Stomach (tissue), 9 donors: ENCODE data around the gene CALML6. TPM values are rescaled to one million over a fixed set of nuclear protein-coding genes. Genes with fewer than 3 reads are reported as not detected.

ENCODE experiments used
- DNase-seq, 2 donors: peaks; one replicate each; pipeline versions ENCODE4 v3.0.0 to v3.0.0-alpha.2; 2013 to 2019
- H3K27ac ChIP-seq, 5 donors: fragments of 200-600 bp in 4 of 5; sonication (generic) in 4 of 5; one replicate each; pipeline ENCODE4 v1.5.1; 2013 to 2019; ENCODE audit warnings: mild to moderate bottlenecking in 1 of 5, moderate library complexity in 1 of 5
- H3K27me3 ChIP-seq, 3 donors: fragments of 200-600 bp; sonication (generic); one replicate each; pipeline ENCODE4 v1.5.1; 2017 to 2019; ENCODE audit warnings: mixed run types in 1 of 3
- H3K36me3 ChIP-seq, 4 donors: fragments of 200-600 bp; sonication (generic); 1 replicate in 3 of 4; 2 replicates in 1 of 4; pipeline ENCODE4 v1.5.1; 2016 to 2019
- H3K4me1 ChIP-seq, 4 donors: fragments of 200-600 bp; sonication (generic); one replicate each; pipeline ENCODE4 v1.5.1; 2016 to 2019
- H3K4me3 ChIP-seq, 4 donors: fragments of 200-600 bp; sonication (generic) in 3 of 4; one replicate each; pipeline ENCODE4 v1.5.1; 2016 to 2019; ENCODE audit warnings: mild to moderate bottlenecking in 1 of 4
- H3K9me3 ChIP-seq, 4 donors: fragments of 200-600 bp; sonication (generic); one replicate each; pipeline ENCODE4 v1.5.1; 2016 to 2019
- EP300 ChIP-seq: sonication (generic); formaldehyde crosslinking; IDR thresholded peaks from one replicate; pipeline ENCODE4 v1.6.1; 2017; ENCODE audit warnings: antibody characterized with exemption
- POLR2A ChIP-seq, 4 donors: fragments of 450-650 bp; IDR thresholded peaks; one replicate each; pipeline ENCODE4 v1.6.1; 2016; ENCODE audit warnings: antibody characterized with exemption in 4 of 4, control low read depth in 2 of 4, mild to moderate bottlenecking in 1 of 4, moderate library complexity in 1 of 4
- POLR2AphosphoS5 ChIP-seq, 3 donors: sonication (generic); formaldehyde crosslinking; IDR thresholded peaks; one replicate each; pipeline ENCODE4 v1.6.1; 2016; ENCODE audit warnings: antibody characterized with exemption in 3 of 3
- WGBS, 5 donors: extraction: QIAGEN DNeasy Blood & Tissue Kit in 3 of 5; methylation state at CpG; one replicate each; pipeline versions ENCODE4 v1.1.5 to v1.1.7; 2013 to 2018; 5-methylcytosine and 5-hydroxymethylcytosine counted together
- intact Hi-C: fragments of 100-400 bp; cut with DNase I; formaldehyde crosslinking; loops from one replicate; pipeline ENCODE4 v1.15.1; 2023; ENCODE audit warnings: low total_unique reads
- polyA plus RNA-seq, 3 donors: library from polyadenylated mRNA; stranded (reverse); fragments of 200-250 nt; gene quantifications; one replicate each; pipeline ENCODE4 v1.2.3, GENCODE V29; 2013
- total RNA-seq, 5 donors: library from RNA; depleted of rRNA; stranded (reverse); fragments of >200 nt; gene quantifications; one replicate each; pipeline versions ENCODE4 v1.1.0 to v1.2.3, GENCODE V29; 2014 to 2016
- TF ChIP-seq, protein P1 (sequence below), 7 experiments: fragments of 450-650 bp in 4 of 7; fragments of 200-600 bp in 3 of 7; sonication (generic) in 3 of 7; IDR thresholded peaks; one replicate each; pipeline ENCODE4 v1.5.1; 2016 to 2019; ENCODE audit warnings: antibody characterized with exemption in 7 of 7, control low read depth in 2 of 7, mild to moderate bottlenecking in 1 of 7
- donor health status: healthy with polysubstance abuse.
- donor health status: Bipolar disorder and iron deficiency.
- donor health status: healthy.

CALML6 gene
- total and polyA plus RNA-seq, 8 donors, result 1.4 to 5.7 (median 2.6) TPM; not detected in 5

- H3K27ac ChIP-seq, result no peak overlapping the region
- no peak for TF ChIP-seq EP300
- TF ChIP-seq POLR2A (IDR thresholded peaks at IDR 0.05), result no peak
- WGBS, 5 donors, result 64 to 78% (median 76%) methylated on average over 11 to 20 of the region's 20 CpGs
- intact Hi-C loops, result no loop called here
- H3K36me3 ChIP-seq, result no peaks in the 10 kb centered on the region
- peak in 1 of 2 donors; percentile 22 for DNase-seq
- H3K9me3 ChIP-seq, result no peaks in the 10 kb centered on the region
- peaks cover 0 to 4% (median 0%) of the 10 kb centered on the region in 3 donors for H3K27me3 ChIP-seq
- no peak overlapping the region for H3K4me3 ChIP-seq
- peaks cover 22 to 42% (median 34%) of the 10 kb centered on the region in 4 donors for H3K4me1 ChIP-seq
Measured at GRCh38 chr1:1914101-1914970, 724 bp upstream of the CALML6 start.

DNA sequence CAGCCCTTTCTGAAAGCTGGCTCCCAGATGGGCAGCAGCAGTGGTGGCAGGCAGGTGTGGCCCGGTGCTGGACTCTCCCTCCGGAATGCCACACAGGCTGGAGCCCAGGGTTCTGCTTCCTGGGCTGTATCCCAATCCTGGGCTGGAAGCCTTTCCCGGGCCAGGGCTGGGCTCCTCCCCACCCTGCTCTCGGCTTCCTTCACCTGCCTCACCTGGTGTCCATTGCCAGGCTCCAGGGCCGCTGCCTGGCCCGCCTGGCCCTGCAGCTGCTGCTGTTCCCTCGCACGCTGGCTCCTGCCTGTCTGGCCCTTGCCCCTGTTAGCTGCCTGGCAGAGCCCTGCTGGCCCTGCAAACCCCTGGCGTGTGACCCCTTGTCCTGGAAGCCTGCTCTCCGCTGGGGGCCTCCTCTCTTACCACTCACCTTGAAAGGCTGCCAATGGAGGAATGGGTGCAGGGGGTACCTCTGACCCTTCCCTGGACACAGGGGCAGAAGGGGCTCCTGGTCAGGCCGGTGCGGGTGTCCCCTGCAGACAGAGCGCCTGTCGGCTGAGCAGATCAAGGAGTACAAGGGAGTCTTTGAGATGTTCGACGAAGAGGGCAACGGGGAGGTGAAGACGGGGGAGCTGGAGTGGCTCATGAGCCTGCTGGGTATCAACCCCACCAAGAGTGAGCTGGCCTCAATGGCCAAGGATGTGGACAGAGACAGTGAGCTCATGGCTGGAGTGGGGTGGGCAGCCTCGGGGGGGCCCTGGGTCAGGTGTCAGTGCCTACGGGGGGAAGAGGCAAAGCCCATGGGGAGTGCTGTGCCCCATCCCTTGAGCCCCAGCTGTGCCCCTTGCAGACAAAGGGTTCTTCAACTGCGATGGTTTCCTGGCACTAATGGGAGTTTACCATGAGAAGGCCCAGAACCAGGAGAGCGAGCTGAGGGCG, 1.1 kb downstream of the CALML6 start:
- WGBS, 5 donors, result 72 to 77% (median 74%) methylated on average over 21 to 23 of the region's 23 CpGs
- H3K4me3 ChIP-seq, result no peak overlapping the region
- TF ChIP-seq EP300, result no peak
- no peak for TF ChIP-seq POLR2AphosphoS5 (IDR thresholded peaks at IDR 0.05)
- no peak for TF ChIP-seq POLR2A (IDR thresholded peaks at IDR 0.05)
- TF ChIP-seq, protein P1, sequence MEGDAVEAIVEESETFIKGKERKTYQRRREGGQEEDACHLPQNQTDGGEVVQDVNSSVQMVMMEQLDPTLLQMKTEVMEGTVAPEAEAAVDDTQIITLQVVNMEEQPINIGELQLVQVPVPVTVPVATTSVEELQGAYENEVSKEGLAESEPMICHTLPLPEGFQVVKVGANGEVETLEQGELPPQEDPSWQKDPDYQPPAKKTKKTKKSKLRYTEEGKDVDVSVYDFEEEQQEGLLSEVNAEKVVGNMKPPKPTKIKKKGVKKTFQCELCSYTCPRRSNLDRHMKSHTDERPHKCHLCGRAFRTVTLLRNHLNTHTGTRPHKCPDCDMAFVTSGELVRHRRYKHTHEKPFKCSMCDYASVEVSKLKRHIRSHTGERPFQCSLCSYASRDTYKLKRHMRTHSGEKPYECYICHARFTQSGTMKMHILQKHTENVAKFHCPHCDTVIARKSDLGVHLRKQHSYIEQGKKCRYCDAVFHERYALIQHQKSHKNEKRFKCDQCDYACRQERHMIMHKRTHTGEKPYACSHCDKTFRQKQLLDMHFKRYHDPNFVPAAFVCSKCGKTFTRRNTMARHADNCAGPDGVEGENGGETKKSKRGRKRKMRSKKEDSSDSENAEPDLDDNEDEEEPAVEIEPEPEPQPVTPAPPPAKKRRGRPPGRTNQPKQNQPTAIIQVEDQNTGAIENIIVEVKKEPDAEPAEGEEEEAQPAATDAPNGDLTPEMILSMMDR (IDR thresholded peaks at IDR 0.05), result no peak
- H3K9me3 ChIP-seq, result no peaks in the 10 kb centered on the region
- H3K27ac ChIP-seq, result peak overlapping the region in 4 of 5 donors; percentile 18 to 69 (median 52)
- peak; percentile 26 to 79 for DNase-seq
- peaks cover 18 to 35% (median 31%) of the 10 kb centered on the region in 4 donors for H3K4me1 ChIP-seq
- no peaks in the 10 kb centered on the region for H3K36me3 ChIP-seq
- peaks cover 0 to 4% (median 0%) of the 10 kb centered on the region in 3 donors for H3K27me3 ChIP-seq
- intact Hi-C loops, result no loop called here

DNA sequence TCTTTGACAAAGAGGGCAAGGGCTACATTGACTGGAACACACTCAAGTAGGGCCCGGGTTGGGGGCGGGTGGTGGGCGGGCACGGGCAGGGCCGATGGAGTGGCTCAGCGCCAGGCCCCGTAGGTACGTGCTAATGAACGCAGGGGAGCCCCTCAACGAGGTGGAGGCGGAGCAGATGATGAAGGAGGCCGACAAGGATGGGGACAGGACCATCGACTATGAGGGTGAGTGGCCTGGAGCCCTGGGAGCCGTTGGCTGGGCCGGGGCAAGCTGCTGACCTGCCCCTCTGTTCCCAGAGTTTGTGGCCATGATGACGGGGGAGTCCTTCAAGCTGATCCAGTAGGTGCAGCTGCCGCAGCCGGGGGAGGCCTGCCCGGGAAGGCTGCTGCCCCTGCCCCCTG, 1.8 kb downstream of the CALML6 start:
- intact Hi-C loops, result no loop called here
- Histone ChIP-seq H3K4me3 (no peak overlapping the region), H3K4me1 (peaks cover 18 to 35% (median 31%) of the 10 kb centered on the region in 4 donors), H3K36me3 (no peaks in the 10 kb centered on the region), H3K27ac (no peak overlapping the region), H3K9me3 (no peaks in the 10 kb centered on the region), H3K27me3 (peaks cover 0 to 4% (median 0%) of the 10 kb centered on the region in 3 donors)
- TF ChIP-seq POLR2A (IDR thresholded peaks at IDR 0.05) (no peak), EP300 (no peak), POLR2AphosphoS5 (IDR thresholded peaks at IDR 0.05) (no peak)
- TF ChIP-seq, protein P1 (IDR thresholded peaks at IDR 0.05), result no peak
- DNase-seq, result peak in 1 of 2 donors; percentile 17
- WGBS, 5 donors, result 82 to 87% (median 85%) methylated on average over 16 to 19 of the region's 19 CpGs

DNA sequence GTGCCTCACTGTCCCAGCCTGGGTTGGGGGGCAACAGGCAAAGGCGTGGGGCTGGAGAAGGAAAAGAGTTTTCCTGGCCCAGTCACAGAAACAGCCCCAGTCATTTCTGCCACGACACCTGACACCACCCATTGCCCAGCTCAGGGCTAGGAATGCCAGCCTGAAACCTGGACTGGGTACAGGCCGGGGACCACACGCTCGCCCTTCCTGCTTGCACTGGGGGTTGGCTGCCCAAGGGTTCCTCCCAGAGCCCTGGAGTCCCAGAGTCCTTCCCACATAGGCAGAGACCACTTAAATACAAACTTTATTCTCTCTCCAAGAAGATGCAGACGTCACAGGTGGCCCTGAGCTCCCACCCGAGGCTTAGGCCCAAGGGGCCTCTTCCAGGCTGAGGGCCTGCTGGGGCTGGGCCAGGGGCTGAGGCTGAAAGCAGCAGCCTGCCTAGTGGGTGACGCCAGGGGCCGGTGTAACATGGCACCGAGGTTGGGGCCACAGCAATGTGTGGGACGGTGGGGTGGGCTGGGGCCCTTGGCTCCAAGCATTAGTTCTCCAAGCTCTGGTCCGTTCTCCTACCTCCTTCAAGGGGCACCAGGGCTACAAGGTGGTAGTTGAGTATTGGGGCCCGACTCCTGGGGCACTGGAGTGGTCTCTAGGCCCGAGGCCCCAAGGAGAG, 2.4 kb downstream of the CALML6 start:
- no peak overlapping the region for H3K4me3 ChIP-seq
- H3K4me1 ChIP-seq, result peaks cover 18 to 35% (median 31%) of the 10 kb centered on the region in 4 donors
- intact Hi-C loops, result no loop called here

More for the DNA sequence above, 2.4 kb downstream of the CALML6 start:
- Histone ChIP-seq H3K9me3 (no peaks in the 10 kb centered on the region), H3K27ac (no peak overlapping the region), H3K36me3 (no peaks in the 10 kb centered on the region), H3K27me3 (peaks cover 0 to 4% (median 0%) of the 10 kb centered on the region in 3 donors)
- WGBS, 5 donors, result 89 to 94% (median 92%) methylated on average over 8 to 14 of the region's 14 CpGs
- TF ChIP-seq POLR2A (IDR thresholded peaks at IDR 0.05) (no peak), EP300 (no peak), POLR2AphosphoS5 (IDR thresholded peaks at IDR 0.05) (no peak)
- TF ChIP-seq, protein P1 (IDR thresholded peaks at IDR 0.05), result no peak
- peak in 1 of 2 donors; percentile 16 for DNase-seq
